Panc1 (cell line): ENCODE measurements around the gene PRKAG2. TPM values are rescaled to one million over a fixed set of nuclear protein-coding genes. Genes with fewer than 3 reads are reported as not detected.
A peak's percentile ranks its signal among the peaks of the same experiment; 100 is the strongest.

Source experiments
- ATAC-seq: fragments of 200-7000 bp; cut with Tn5 transposase; 2 replicates; pipeline ENCODE4 v1.9.1; 2020; ENCODE audit warnings: mild to moderate bottlenecking, moderate library complexity
- BruUV-seq: library from RNA; stranded (reverse); fragments of 400-500 nt; replicated peaks from 2 replicates; lab custom pipeline; 2021; lab: Mats Ljungman, UMichigan
- CTCF ChIA-PET: fragments of 300-600 bp; sonication (Branson Sonifier 250); formaldehyde crosslinking; loops from one replicate; lab custom pipeline; 2022; ENCODE audit warnings: antibody characterized with exemption; lab: Charles Lee
- POLR2A ChIA-PET: fragments of 300-600 bp; sonication (Branson Sonifier 250); formaldehyde crosslinking; loops from one replicate; lab custom pipeline; 2022; ENCODE audit warnings: antibody characterized with exemption; lab: Charles Lee
- DNase-seq: peaks from one replicate; pipeline ENCODE4 v3.0.0-alpha.2; 2010; ENCODE audit warnings: low read depth, low spot score
- H3K27ac ChIP-seq: 2 replicates; pipeline ENCODE4 v1.5.1; 2011; ENCODE audit warnings: mild to moderate bottlenecking, low read length, inconsistent platforms
- H3K27me3 ChIP-seq: fragments of 200-500 bp; sonication (Bioruptor generic); 2 replicates; pipeline ENCODE4 v1.6.0; 2014; ENCODE audit warnings: low read length, inconsistent platforms; ENCODE audit not compliant: control insufficient read depth, insufficient read depth
- H3K36me3 ChIP-seq: fragments of 200-500 bp; sonication (Bioruptor generic); 2 replicates; pipeline ENCODE4 v1.5.1; 2014; ENCODE audit warnings: inconsistent platforms, mild to moderate bottlenecking, low read length, moderate library complexity; ENCODE audit not compliant: control insufficient read depth, insufficient read depth
- H3K4me1 ChIP-seq: 2 replicates; pipeline ENCODE4 v1.5.1; 2011; ENCODE audit warnings: inconsistent platforms, mild to moderate bottlenecking, low read length, moderate library complexity; ENCODE audit not compliant: control insufficient read depth, insufficient read depth
- H3K4me3 ChIP-seq, 2 experiments: 2 replicates each; pipeline ENCODE4 v1.5.1; 2011 to 2012; ENCODE audit warnings: low read depth in 2 of 2, low read length in 2 of 2, mild to moderate bottlenecking in 2 of 2, inconsistent platforms in 1 of 2, moderate library complexity in 1 of 2
- H3K9me3 ChIP-seq: fragments of 200-500 bp; sonication (Bioruptor generic); 2 replicates; pipeline ENCODE4 v1.5.1; 2014; ENCODE audit warnings: low read depth, mild to moderate bottlenecking, inconsistent platforms, low read length, moderate library complexity; ENCODE audit not compliant: control insufficient read depth, insufficient read depth
- POLR2AphosphoS5 ChIP-seq: IDR thresholded peaks from 2 replicates; pipeline ENCODE4 v1.6.1; 2012; ENCODE audit warnings: mild to moderate bottlenecking, low read depth, low read length, moderate library complexity
- SIN3A ChIP-seq: IDR thresholded peaks from 2 replicates; pipeline ENCODE4 v1.6.1; 2012; ENCODE audit warnings: low read depth, mild to moderate bottlenecking, low read length, moderate library complexity, borderline replicate concordance; ENCODE audit not compliant: insufficient read depth
- TCF7L2 ChIP-seq: IDR thresholded peaks from 2 replicates; pipeline ENCODE4 v1.6.1; 2011; ENCODE audit warnings: mild to moderate bottlenecking, low read depth, low read length, inconsistent platforms
- in situ Hi-C: cut with HindIII; loops from 2 replicates; pipeline ENCODE4 v1.10.0; 2016; ENCODE audit warnings: low sequenced_read_pairs, low pct_unique_long_range_greater_than_20kb
- intact Hi-C: fragments of 100-400 bp; cut with micrococcal nuclease; formaldehyde crosslinking; loops from one replicate; pipeline ENCODE4 v1.10.0; 2022; ENCODE audit not compliant: unreplicated experiment
- total RNA-seq: library from RNA; stranded (reverse); gene quantifications from one replicate; pipeline ENCODE4 v1.2.1, GENCODE V29; 2021; ENCODE audit not compliant: unreplicated experiment
- TF ChIP-seq, protein P1 (sequence below), 2 experiments: IDR thresholded peaks; 2 replicates each; pipeline ENCODE4 v1.6.1; 2011 to 2012; ENCODE audit warnings: low read depth in 2 of 2, control low read depth in 1 of 2, low read length in 1 of 2, mild to moderate bottlenecking in 1 of 2, moderate library complexity in 1 of 2; ENCODE audit not compliant: insufficient read depth in 1 of 2
- TF ChIP-seq, protein P2 (sequence below): fragments of 450-650 bp; IDR thresholded peaks from 2 replicates; pipeline ENCODE4 v1.5.1; 2017; ENCODE audit warnings: mild to moderate bottlenecking

Gene PRKAG2
- total RNA-seq, 1 experiment from 2014 or later, result 71.6 TPM

DNA sequence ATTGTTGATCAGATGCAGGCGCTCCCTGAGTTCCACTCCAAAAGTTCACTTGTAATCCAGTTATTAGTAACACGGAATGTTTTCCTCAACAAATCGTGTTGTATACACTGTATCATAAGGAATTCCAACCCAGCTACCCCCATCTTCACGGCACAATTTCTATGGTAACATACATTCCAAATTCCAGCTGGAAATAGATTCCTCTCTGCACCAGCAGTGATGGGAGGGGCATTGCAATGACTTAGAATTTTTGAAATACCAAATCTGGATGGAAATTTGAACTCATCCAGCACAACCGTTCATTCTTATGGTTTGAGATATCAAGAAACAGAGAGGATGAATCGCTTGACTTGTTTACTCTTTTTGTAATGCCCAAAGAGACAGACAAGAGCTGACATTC, 318.3 kb downstream of the PRKAG2 start:
- ChIA-PET CTCF (no interaction called here), POLR2A (no interaction called here)
- H3K27ac ChIP-seq, result no peak overlapping the region
- H3K9me3 ChIP-seq, result no peaks in the 10 kb centered on the region
- H3K4me3 ChIP-seq, result no peak overlapping the region
- intact Hi-C loops (no loop called here), in situ Hi-C loops (no loop called here)
- no peaks in the 10 kb centered on the region for H3K4me1 ChIP-seq
- no peak for ATAC-seq
- no peak for DNase-seq
- BruUV-seq, result no TSS peak
- TF ChIP-seq TCF7L2 (no peak), SIN3A (no peak), POLR2AphosphoS5 (no peak)
- TF ChIP-seq, protein P1, sequence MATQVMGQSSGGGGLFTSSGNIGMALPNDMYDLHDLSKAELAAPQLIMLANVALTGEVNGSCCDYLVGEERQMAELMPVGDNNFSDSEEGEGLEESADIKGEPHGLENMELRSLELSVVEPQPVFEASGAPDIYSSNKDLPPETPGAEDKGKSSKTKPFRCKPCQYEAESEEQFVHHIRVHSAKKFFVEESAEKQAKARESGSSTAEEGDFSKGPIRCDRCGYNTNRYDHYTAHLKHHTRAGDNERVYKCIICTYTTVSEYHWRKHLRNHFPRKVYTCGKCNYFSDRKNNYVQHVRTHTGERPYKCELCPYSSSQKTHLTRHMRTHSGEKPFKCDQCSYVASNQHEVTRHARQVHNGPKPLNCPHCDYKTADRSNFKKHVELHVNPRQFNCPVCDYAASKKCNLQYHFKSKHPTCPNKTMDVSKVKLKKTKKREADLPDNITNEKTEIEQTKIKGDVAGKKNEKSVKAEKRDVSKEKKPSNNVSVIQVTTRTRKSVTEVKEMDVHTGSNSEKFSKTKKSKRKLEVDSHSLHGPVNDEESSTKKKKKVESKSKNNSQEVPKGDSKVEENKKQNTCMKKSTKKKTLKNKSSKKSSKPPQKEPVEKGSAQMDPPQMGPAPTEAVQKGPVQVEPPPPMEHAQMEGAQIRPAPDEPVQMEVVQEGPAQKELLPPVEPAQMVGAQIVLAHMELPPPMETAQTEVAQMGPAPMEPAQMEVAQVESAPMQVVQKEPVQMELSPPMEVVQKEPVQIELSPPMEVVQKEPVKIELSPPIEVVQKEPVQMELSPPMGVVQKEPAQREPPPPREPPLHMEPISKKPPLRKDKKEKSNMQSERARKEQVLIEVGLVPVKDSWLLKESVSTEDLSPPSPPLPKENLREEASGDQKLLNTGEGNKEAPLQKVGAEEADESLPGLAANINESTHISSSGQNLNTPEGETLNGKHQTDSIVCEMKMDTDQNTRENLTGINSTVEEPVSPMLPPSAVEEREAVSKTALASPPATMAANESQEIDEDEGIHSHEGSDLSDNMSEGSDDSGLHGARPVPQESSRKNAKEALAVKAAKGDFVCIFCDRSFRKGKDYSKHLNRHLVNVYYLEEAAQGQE (IDR thresholded peaks at IDR 0.05; ENCODE audit: insufficient read depth in 1 of 2, low read depth in 2 of 2, low read length in 1 of 2), result no peak
- TF ChIP-seq, protein P2, sequence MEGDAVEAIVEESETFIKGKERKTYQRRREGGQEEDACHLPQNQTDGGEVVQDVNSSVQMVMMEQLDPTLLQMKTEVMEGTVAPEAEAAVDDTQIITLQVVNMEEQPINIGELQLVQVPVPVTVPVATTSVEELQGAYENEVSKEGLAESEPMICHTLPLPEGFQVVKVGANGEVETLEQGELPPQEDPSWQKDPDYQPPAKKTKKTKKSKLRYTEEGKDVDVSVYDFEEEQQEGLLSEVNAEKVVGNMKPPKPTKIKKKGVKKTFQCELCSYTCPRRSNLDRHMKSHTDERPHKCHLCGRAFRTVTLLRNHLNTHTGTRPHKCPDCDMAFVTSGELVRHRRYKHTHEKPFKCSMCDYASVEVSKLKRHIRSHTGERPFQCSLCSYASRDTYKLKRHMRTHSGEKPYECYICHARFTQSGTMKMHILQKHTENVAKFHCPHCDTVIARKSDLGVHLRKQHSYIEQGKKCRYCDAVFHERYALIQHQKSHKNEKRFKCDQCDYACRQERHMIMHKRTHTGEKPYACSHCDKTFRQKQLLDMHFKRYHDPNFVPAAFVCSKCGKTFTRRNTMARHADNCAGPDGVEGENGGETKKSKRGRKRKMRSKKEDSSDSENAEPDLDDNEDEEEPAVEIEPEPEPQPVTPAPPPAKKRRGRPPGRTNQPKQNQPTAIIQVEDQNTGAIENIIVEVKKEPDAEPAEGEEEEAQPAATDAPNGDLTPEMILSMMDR, result no peak
- no peaks in the 10 kb centered on the region for H3K27me3 ChIP-seq
- peaks cover 33% of the 10 kb centered on the region for H3K36me3 ChIP-seq

DNA sequence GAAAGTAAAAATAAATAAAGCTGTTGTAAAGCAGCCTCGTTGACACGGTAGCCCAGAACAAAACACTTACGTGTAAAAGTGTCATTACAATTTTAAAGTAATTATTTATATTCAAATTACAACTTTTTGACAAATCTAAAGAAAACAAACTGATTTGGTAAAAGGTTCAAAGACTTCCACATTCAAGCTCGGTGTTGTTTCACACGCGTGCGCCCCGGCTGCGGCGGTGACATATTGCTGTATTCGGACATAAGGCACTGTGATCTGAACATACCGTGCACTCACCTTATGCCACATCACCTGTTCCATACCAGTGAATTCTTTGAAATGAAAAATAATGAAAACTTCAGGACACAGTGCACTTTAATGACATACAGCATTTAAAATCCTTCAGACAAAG, 320.3 kb downstream of the PRKAG2 start:
- in situ Hi-C loops, result no loop called here
- intact Hi-C loops, result no loop called here
- no peak for ATAC-seq
- Histone ChIP-seq H3K27ac (no peak overlapping the region), H3K9me3 (no peaks in the 10 kb centered on the region), H3K36me3 (peaks cover 26% of the 10 kb centered on the region), H3K4me1 (0 out of 2 replicates have a peak, but pooled peaks cover 9% of the 10 kb centered on the region), H3K4me3 (no peak overlapping the region), H3K27me3 (no peaks in the 10 kb centered on the region)
- ChIA-PET CTCF (no interaction called here), POLR2A (no interaction called here)
- DNase-seq, result no peak
- TF ChIP-seq, protein P2, result no peak
- TF ChIP-seq TCF7L2 (no peak), POLR2AphosphoS5 (no peak), SIN3A (no peak)
- BruUV-seq, result TSS peak; percentile 73
